Naive B cell (primary cell): ENCODE measurements around the gene JAM2. TPM values are rescaled to one million over a fixed set of nuclear protein-coding genes. Genes with fewer than 3 reads are reported as not detected.
"Not testable (repeated sequence)": the region's sequence is repeated elsewhere in the genome, so short reads cannot be mapped to it uniquely, and the experiment has no call there.

ENCODE experiments used
- ATAC-seq, 2 donors: fragments of 150-1000 bp; cut with Tn5 transposase; 2 replicates each; pipeline ENCODE4 v1.10.0; 2021; ENCODE audit warnings: low read depth in 2 of 2, mild to moderate bottlenecking in 2 of 2, moderate library complexity in 2 of 2
- DNase-seq: peaks from one replicate; pipeline ENCODE4 v3.0.0; 2022
- H3K27ac Mint-ChIP-seq, 6 donors: one replicate each; pipeline ENCODE4 v1.8.0; 2020 to 2022; ENCODE audit warnings: mild to moderate bottlenecking in 6 of 6, mixed read lengths in 6 of 6, moderate library complexity in 5 of 6, inconsistent platforms in 2 of 6
- H3K27me3 Mint-ChIP-seq, 3 donors: one replicate each; pipeline ENCODE4 v1.8.0; 2021 to 2022; ENCODE audit warnings: mixed read lengths in 3 of 3, mild to moderate bottlenecking in 1 of 3
- H3K36me3 Mint-ChIP-seq, 2 donors: one replicate each; pipeline ENCODE4 v1.8.0; 2020 to 2022; ENCODE audit warnings: mixed read lengths in 2 of 2, inconsistent platforms in 1 of 2, mild to moderate bottlenecking in 1 of 2
- H3K4me1 Mint-ChIP-seq, 3 donors: one replicate each; pipeline ENCODE4 v1.8.0; 2020 to 2022; ENCODE audit warnings: mixed read lengths in 3 of 3, inconsistent platforms in 1 of 3, mild to moderate bottlenecking in 1 of 3, moderate library complexity in 1 of 3
- H3K4me3 Mint-ChIP-seq, 8 donors: one replicate each; pipeline ENCODE4 v1.8.0; 2020 to 2022; ENCODE audit warnings: mild to moderate bottlenecking in 8 of 8, mixed read lengths in 8 of 8, moderate library complexity in 8 of 8, inconsistent platforms in 2 of 8
- H3K9me3 Mint-ChIP-seq, 7 donors: one replicate each; pipeline ENCODE4 v1.8.0; 2020 to 2022; ENCODE audit warnings: mixed read lengths in 7 of 7, mild to moderate bottlenecking in 5 of 7, inconsistent platforms in 2 of 7, moderate library complexity in 1 of 7
- polyA plus RNA-seq, 6 donors: library from polyadenylated mRNA; unstranded; fragments of 300-500 nt; fragmentation: Illumina TruSeq; gene quantifications; one replicate each; pipeline ENCODE4 v1.2.3, GENCODE V29; 2021; ENCODE audit warnings: low read depth in 6 of 6

JAM2 gene
- polyA plus RNA-seq, 6 donors from 2014 or later: 2.3 to 6.8 (median 4.0) TPM

DNA sequence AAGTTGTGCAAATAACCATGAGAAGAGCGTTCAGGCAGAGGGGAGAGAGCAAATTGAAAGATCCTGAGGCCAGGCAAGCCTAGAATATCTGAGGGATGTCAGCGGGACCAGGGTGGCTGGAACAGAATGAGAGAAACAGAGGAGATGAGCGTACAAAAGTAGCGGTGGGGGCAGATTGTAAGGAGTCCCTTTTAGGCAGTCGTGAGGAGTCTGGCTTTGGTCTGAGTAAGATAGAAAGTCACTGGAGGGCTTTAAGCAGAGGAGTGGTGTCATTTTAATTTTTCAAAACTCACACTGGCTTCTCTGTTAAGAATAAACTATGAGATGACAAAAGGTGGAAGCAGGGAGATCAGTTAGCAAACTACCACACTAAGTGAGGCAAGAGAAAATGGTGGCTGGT is 71.5 kb downstream of the JAM2 start:
- DNase-seq: no peak
- Mint-ChIP-seq H3K4me3 (no peak overlapping the region), H3K27me3 (no peaks in the 10 kb centered on the region), H3K36me3 (no peaks in the 10 kb centered on the region), H3K27ac (peak overlapping the region in 1 of 6 donors; percentile 83), H3K9me3 (no peaks in the 10 kb centered on the region), H3K4me1 (no peaks in the 10 kb centered on the region)
- ATAC-seq: no peak

DNA sequence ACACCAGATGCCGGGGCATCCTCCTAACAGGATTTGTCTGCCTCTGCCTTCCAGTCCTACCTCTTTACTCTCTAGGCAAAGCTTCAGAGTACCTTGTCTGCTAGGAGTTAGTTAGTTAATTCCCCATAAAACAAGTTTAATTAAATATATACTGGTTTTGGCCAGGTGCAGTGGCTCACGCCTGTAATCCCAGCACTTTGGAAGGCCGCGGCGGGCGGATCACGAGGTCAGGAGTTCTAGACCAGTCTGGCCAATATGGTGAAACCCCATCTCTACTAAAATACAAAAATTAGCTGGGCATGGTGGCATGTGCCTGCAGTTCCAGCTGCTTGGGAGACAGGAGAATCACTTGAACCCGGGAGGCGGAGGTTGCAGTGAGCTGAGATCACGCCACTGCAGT is 75.0 kb downstream of the JAM2 start:
- ATAC-seq, H3K4me3 Mint-ChIP-seq, DNase-seq, H3K36me3 Mint-ChIP-seq, H3K4me1 Mint-ChIP-seq, H3K9me3 Mint-ChIP-seq, H3K27me3 Mint-ChIP-seq: not testable (repeated sequence)
- H3K27ac Mint-ChIP-seq: peak overlapping the region in 1 of 6 donors; percentile 84

- DNase-seq: no peak
- Mint-ChIP-seq H3K27me3 (no peaks in the 10 kb centered on the region), H3K9me3 (no peaks in the 10 kb centered on the region), H3K36me3 (peaks cover 9 to 14% of the 10 kb centered on the region in 2 donors), H3K4me1 (peaks cover 0 to 6% (median 0%) of the 10 kb centered on the region in 3 donors), H3K27ac (peak overlapping the region in 1 of 6 donors; percentile 42), H3K4me3 (no peak overlapping the region)
- ATAC-seq: no peak
Measured at GRCh38 chr21:25717491-25718147, 78.6 kb downstream of the JAM2 start.

DNA sequence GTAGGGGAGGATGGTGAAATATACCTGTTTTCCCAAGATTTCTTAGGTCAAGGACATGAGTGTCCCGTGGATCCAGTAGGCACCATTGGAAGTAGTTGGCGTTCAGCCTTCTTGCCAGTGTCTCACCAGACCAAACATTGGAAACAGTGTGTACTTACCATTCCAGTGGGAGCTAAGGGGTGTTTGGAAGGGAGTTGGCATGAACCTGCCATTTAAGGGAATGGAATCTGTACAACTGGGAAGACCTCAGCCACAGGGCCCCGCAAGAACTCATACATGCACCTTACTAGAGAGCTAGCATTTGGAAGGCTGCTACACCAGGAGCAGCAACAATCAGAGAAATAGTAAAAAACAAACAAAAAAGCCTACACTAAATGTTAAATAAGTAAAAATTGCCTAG is 82.9 kb downstream of the JAM2 start:
- H3K27ac Mint-ChIP-seq: peak overlapping the region in 1 of 6 donors; percentile 85
- DNase-seq (no peak), ATAC-seq (no peak)
- H3K4me1 Mint-ChIP-seq: peaks cover 0 to 6% (median 0%) of the 10 kb centered on the region in 3 donors
- no peaks in the 10 kb centered on the region for H3K27me3 Mint-ChIP-seq
- no peak overlapping the region for H3K4me3 Mint-ChIP-seq
- H3K36me3 Mint-ChIP-seq: peaks cover 9 to 14% of the 10 kb centered on the region in 2 donors
- no peaks in the 10 kb centered on the region for H3K9me3 Mint-ChIP-seq

- peaks cover 0 to 6% (median 0%) of the 10 kb centered on the region in 3 donors for H3K4me1 Mint-ChIP-seq
- ATAC-seq (no peak), DNase-seq (no peak)
- no peaks in the 10 kb centered on the region for H3K27me3 Mint-ChIP-seq
- H3K4me3 Mint-ChIP-seq: no peak overlapping the region
- H3K9me3 Mint-ChIP-seq: no peaks in the 10 kb centered on the region
- H3K27ac Mint-ChIP-seq: peak overlapping the region in 2 of 6 donors; percentile 11 to 19
- H3K36me3 Mint-ChIP-seq: peaks cover 11 to 14% of the 10 kb centered on the region in 2 donors
Measured at GRCh38 chr21:25722631-25723030, 83.6 kb downstream of the JAM2 start.

DNA sequence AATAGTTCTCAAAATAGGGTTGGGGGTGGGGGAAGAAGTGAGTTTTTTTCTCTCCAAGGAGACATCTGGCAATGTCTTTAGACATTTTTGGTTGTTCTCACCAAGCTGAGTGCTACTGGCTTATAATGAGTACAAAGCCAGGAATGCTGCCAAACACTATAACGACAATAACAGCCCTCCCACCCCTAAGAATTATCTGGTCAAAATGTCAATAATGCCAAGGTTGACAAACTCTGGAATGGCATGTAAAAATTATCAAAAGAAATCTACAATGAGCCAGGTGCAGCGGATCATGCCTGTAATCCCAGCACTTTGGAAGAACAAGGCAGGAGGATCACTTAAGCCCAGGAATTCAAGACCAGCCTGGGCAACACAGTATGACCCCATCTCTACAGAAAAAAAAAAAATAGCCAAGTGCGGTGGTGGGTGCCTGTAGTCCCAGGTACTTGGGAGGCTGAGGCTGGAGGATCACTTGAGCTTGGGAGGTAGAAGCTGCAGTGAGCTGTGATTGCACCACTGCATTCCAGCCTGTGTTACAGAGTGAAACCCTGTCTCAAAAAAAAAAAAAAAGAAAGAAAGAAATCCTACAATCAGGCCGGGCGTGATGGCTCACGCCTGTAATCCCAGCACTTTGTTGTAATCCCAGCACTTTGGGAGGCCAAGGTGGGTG is 93.2 kb downstream of the JAM2 start:
- peaks cover 35 to 37% (median 35%) of the 10 kb centered on the region in 3 donors for H3K4me1 Mint-ChIP-seq
- no peak overlapping the region for H3K27ac Mint-ChIP-seq
- DNase-seq (no peak), ATAC-seq (no peak)
- H3K9me3 Mint-ChIP-seq: peaks cover 0 to 5% (median 0%) of the 10 kb centered on the region in 7 donors
- H3K27me3 Mint-ChIP-seq: no peaks in the 10 kb centered on the region
- peak overlapping the region in 3 of 8 donors; percentile 32 to 44 (median 37) for H3K4me3 Mint-ChIP-seq
- H3K36me3 Mint-ChIP-seq: peaks cover 6 to 23% of the 10 kb centered on the region in 2 donors

DNA sequence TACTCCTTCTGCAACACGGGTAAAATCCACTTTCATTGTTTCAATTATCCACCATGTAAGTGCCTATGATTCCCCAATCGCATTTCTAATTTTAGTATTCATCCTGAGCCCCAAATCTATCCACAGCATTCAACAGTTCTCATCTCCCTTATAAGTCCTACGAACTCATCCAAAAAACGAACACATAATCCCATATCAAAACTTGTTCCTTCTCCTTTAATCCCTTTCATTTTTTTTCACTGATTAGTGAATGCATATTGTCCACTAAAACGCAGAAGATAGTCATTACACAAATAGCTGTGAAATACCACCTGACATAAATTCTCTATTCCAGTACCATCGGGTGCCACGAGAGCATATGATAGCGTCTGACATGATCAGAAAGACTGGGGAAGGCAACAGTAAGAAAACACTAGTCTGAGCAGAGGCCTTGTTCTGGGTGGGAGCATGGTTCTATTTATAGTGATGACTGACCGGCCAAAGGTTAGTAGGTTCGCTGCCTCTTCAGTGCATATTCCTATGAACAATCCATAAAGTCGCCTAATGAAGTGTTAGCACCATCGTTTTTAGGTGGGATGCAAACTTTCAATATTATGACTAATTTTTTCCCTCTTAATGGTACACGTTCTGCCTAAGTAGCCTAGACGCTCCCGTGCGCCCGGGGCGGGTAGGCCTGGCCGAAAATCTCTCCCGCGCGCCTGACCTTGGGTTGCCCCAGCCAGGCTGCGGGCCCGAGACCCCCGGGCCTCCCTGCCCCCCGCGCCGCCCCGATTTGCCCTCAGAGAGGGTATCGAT is 95.0 kb downstream of the JAM2 start:
- Mint-ChIP-seq H3K27ac (peak overlapping the region; percentile 99 to 100 (median 99)), H3K4me1 (peaks cover 42 to 51% (median 46%) of the 10 kb centered on the region in 3 donors), H3K27me3 (no peaks in the 10 kb centered on the region), H3K9me3 (peaks cover 0 to 5% (median 0%) of the 10 kb centered on the region in 7 donors), H3K4me3 (peak overlapping the region; percentile 96 to 100 (median 99)), H3K36me3 (peaks cover 0 to 10% of the 10 kb centered on the region in 2 donors)
- DNase-seq (no peak), ATAC-seq (no peak)

GRCh38 chr21:25734654-25734903 is 95.5 kb downstream of the JAM2 start:
- Mint-ChIP-seq H3K9me3 (peaks cover 0 to 5% (median 0%) of the 10 kb centered on the region in 7 donors), H3K36me3 (peaks cover 0 to 10% of the 10 kb centered on the region in 2 donors), H3K27me3 (no peaks in the 10 kb centered on the region), H3K27ac (peak overlapping the region; percentile 99 to 100 (median 99)), H3K4me1 (peaks cover 47 to 56% (median 52%) of the 10 kb centered on the region in 3 donors), H3K4me3 (peak overlapping the region; percentile 96 to 100 (median 99))
- ATAC-seq: no peak
- DNase-seq: no peak

- DNase-seq: peak; percentile 97
- H3K4me3 Mint-ChIP-seq: peak within 1 kb of the TSS; percentile 99 to 100 (median 99)
- H3K4me1 Mint-ChIP-seq: peaks cover 52 to 61% (median 56%) of the 10 kb centered on the region in 3 donors
- ATAC-seq: peak; percentile 90
- peak within 1 kb of the TSS; percentile 99 to 100 (median 99) for H3K27ac Mint-ChIP-seq
- H3K27me3 Mint-ChIP-seq: no peaks in the 10 kb centered on the region
- peaks cover 0 to 5% (median 0%) of the 10 kb centered on the region in 7 donors for H3K9me3 Mint-ChIP-seq
- H3K36me3 Mint-ChIP-seq: peaks cover 0 to 10% of the 10 kb centered on the region in 2 donors
Measured at GRCh38 chr21:25734904-25735645, 96.0 kb downstream of the JAM2 start, which contains the start of the genes ATP5PF and GABPA. TSS of gene ATP5PF (minus strand) at chr21:25734904. CDS start at chr21:25729794, 5,110 bp downstream. TSS of gene GABPA (plus strand) at chr21:25734972. CDS start at chr21:25741599, 6,627 bp downstream.

- H3K9me3 Mint-ChIP-seq: peaks cover 0 to 5% (median 0%) of the 10 kb centered on the region in 7 donors
- no peaks in the 10 kb centered on the region for H3K27me3 Mint-ChIP-seq
- ATAC-seq (no peak), DNase-seq (peak; percentile 3)
- H3K4me1 Mint-ChIP-seq: peaks cover 52 to 62% (median 56%) of the 10 kb centered on the region in 3 donors
- H3K4me3 Mint-ChIP-seq: peak overlapping the region; percentile 97 to 100 (median 98)
- H3K36me3 Mint-ChIP-seq: peaks cover 0 to 10% of the 10 kb centered on the region in 2 donors
- H3K27ac Mint-ChIP-seq: peak overlapping the region; percentile 97 to 100 (median 98)
Measured at GRCh38 chr21:25735646-25736597, 96.9 kb downstream of the JAM2 start.

- ATAC-seq: no peak
- DNase-seq: no peak
- peaks cover 6 to 10% of the 10 kb centered on the region in 2 donors for H3K36me3 Mint-ChIP-seq
- H3K27me3 Mint-ChIP-seq: no peaks in the 10 kb centered on the region
- H3K4me1 Mint-ChIP-seq: peaks cover 59 to 68% (median 66%) of the 10 kb centered on the region in 3 donors
- H3K27ac Mint-ChIP-seq: peak overlapping the region in 1 of 6 donors; percentile 50
- H3K4me3 Mint-ChIP-seq: peak overlapping the region in 5 of 8 donors; percentile 2 to 99 (median 44)
- peaks cover 0 to 5% (median 0%) of the 10 kb centered on the region in 7 donors for H3K9me3 Mint-ChIP-seq
Measured at GRCh38 chr21:25737421-25737820, 98.4 kb downstream of the JAM2 start.

GRCh38 chr21:25742900-25743299 is 103.8 kb downstream of the JAM2 start:
- no peak overlapping the region for H3K27ac Mint-ChIP-seq
- H3K4me3 Mint-ChIP-seq: no peak overlapping the region
- ATAC-seq: no peak
- H3K4me1 Mint-ChIP-seq: peaks cover 28 to 38% (median 33%) of the 10 kb centered on the region in 3 donors
- no peak for DNase-seq
- H3K9me3 Mint-ChIP-seq: no peaks in the 10 kb centered on the region
- H3K36me3 Mint-ChIP-seq: peaks cover 0 to 6% of the 10 kb centered on the region in 2 donors
- no peaks in the 10 kb centered on the region for H3K27me3 Mint-ChIP-seq
